ENCODE measurements around the gene ACVR2B.
A peak's percentile ranks its signal among the peaks of the same experiment; 100 is the strongest.

- TF ChIP-seq CTCF (IDR thresholded peaks at IDR 0.05; ENCODE audit: low read depth, low read length) = peak; percentile 96
- TF ChIP-seq EZH2phosphoT487 (IDR thresholded peaks at IDR 0.05; ENCODE audit: low read depth) = no peak
Observed at GRCh38 chr3:38521391-38521987, 67.8 kb downstream of the ACVR2B start.
